ENCODE measurements around the gene COMMD4. TPM values are rescaled to one million over a fixed set of nuclear protein-coding genes. Genes with fewer than 3 reads are reported as not detected.
"Not testable (repeated sequence)": the region's sequence is repeated elsewhere in the genome, so short reads cannot be mapped to it uniquely, and the experiment has no call there.

The COMMD4 gene
- total RNA-seq = 69.5 and 78.9 TPM in 2 replicates

DNA sequence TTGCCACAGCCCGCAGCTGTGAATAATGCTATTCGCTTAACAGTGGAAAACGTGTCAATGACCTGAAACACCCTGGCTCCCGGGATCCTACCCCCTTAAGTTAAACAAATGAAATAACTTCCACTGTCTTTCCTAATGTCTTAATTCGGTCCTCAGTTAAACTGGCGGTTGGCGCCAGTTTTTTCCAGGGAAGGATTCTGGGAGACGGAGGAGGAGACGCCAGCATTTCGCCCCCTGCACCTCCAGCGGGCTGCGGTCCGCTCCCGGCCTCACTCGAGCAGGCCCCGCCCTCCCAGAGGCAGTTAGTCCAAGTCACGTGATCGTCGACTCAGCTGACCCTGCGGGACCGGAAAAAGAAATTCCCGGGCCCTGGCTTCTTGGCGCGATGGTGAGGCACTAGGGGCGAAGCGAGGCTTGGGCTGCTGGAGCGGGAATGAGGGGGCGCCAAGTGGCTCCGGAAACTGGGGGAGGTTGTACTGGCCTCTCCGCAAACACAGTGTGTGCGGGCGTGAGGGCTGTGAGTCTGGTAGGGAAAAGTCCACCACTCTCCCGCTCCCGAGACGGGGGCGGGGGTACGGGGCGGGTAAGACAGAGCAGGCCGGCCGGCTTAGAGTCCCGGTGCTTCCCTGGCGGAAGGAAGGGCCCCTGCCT is at the start of gene COMMD4:
Gene COMMD4 (plus strand): TSS at position 359 of the 651 bp plus-strand sequence. CDS start 27 bp downstream, at position 386.
- H3K4me1 Mint-ChIP-seq (ENCODE audit: low read depth) = peaks cover 10% of the 10 kb centered on the region
- H3K9me3 Mint-ChIP-seq = no peaks in the 10 kb centered on the region
- peak within 1 kb of the TSS; percentile 97 for H3K4me3 Mint-ChIP-seq (ENCODE audit: low read depth)
- H3K36me3 Mint-ChIP-seq (ENCODE audit: low read depth) = peaks cover 5% of the 10 kb centered on the region
- peak; percentile 80 for DNase-seq (ENCODE audit: low spot score)
- no peaks in the 10 kb centered on the region for H3K27me3 Mint-ChIP-seq (ENCODE audit: low read depth)
- intact Hi-C loops (cut with micrococcal nuclease) = no loop called here
- peak within 1 kb of the TSS; percentile 94 for H3K27ac Mint-ChIP-seq

DNA sequence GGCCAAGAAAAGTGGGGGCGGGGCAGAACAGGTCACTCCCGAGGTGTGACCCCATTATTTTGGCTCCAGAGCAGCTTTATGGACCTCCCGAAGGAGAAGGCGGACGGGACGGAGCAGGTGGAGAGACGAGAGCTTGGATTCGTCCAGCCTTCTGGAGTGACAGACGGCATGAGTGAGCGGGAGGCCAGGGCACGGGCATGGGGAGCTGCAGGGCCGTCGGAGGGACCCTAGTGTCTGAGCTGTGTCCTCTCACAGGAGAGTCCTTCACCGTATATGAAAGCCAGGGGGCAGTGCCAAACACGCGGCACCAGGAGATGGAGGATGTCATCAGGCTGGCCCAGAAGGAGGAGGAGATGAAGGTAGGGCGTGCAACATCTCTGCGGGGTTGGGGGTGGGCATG is 42.2 kb upstream of the COMMD4 start:
- H3K4me1 Mint-ChIP-seq (ENCODE audit: low read depth); intact Hi-C loops (cut with micrococcal nuclease); H3K4me3 Mint-ChIP-seq (ENCODE audit: low read depth); H3K27ac Mint-ChIP-seq; H3K36me3 Mint-ChIP-seq (ENCODE audit: low read depth); H3K27me3 Mint-ChIP-seq (ENCODE audit: low read depth); H3K9me3 Mint-ChIP-seq; DNase-seq (ENCODE audit: low spot score): not testable (repeated sequence)

DNA sequence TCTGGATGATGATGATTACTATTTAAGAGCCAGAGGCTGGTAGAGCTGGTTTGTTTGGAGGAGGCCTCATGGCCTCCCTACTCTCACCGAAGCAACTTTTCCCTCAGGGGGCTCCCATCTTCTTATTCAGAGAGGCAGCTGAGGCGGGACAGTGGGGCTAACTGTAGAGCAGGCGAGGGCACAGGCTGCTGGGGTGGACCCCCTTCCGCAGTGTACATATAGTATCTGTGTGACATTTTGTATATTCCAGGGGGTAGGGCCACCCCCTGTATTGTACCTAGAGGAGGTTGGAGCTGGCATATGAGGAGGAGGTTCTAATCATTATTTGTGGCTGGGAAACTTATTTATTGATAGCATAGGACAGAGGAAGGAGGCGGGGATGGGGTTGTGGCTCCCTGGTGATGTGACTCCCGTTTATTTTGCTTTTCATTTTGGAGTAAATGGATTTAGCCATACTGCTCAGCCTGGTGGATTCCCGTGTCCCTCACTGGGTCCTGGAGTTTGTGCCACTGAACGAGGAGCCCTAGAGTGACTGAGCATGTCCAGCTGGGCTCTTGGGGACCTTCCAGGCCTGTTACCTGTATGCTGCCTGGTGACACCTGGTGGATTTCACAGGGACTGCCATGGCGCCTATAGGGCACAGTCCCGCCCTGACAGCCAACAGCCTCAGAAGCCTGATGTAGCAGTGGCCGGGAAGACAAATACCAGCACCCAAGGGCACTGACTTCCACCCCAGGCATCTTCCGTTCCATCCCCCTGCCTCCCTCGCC is 37.1 kb upstream of the COMMD4 start:
- H3K4me1 Mint-ChIP-seq (ENCODE audit: low read depth); intact Hi-C loops (cut with micrococcal nuclease); H3K36me3 Mint-ChIP-seq (ENCODE audit: low read depth); H3K27ac Mint-ChIP-seq; H3K4me3 Mint-ChIP-seq (ENCODE audit: low read depth); H3K9me3 Mint-ChIP-seq; DNase-seq (ENCODE audit: low spot score): not testable (repeated sequence)
- peaks cover 10% of the 10 kb centered on the region for H3K27me3 Mint-ChIP-seq (ENCODE audit: low read depth)

DNA sequence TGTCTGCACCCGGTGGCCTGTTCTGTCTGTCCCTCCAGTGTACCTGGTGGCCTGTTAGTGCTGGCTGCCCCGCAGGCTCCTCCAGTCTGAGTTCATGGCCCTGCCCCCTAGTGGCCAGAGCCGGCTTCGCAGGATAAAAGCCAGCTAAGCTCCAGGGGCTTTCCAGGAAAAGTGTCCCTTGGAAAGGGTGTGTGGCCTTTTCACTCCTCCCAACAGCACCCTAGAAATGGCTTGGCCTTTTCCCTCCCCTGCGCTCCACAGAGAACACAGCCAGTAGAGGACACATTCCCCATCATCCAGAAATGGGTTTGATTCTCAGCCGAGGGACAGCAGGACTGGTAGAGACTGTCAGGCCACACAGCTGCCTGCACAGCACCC is 36.6 kb upstream of the COMMD4 start:
- H3K27ac Mint-ChIP-seq; H3K4me1 Mint-ChIP-seq (ENCODE audit: low read depth); H3K36me3 Mint-ChIP-seq (ENCODE audit: low read depth); intact Hi-C loops (cut with micrococcal nuclease); H3K4me3 Mint-ChIP-seq (ENCODE audit: low read depth); H3K9me3 Mint-ChIP-seq: not testable (repeated sequence)
- DNase-seq (ENCODE audit: low spot score) = peak; percentile 49
- H3K27me3 Mint-ChIP-seq (ENCODE audit: low read depth) = peaks cover 16% of the 10 kb centered on the region

DNA sequence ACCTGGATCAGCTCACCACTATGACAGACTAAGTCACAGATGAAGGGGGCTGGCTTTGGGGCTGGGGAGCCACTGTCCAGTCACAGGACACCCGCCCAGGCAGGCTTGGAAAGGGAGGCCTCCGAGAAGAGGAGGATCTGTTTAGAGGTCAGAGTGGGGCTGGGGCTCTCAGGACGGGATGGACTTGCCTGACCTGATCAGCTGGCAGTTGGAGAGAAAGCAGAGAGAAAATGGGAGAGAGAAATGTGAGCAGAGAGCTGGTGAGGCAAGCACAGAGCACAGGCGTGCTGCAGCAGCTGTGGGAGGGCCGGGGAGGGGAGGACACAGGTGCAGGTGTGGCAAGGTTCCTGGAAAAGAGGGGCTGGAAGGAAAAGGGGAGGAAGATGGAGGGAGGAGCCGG is 35.8 kb upstream of the COMMD4 start:
- H3K4me1 Mint-ChIP-seq (ENCODE audit: low read depth); H3K9me3 Mint-ChIP-seq; H3K4me3 Mint-ChIP-seq (ENCODE audit: low read depth); intact Hi-C loops (cut with micrococcal nuclease); H3K27ac Mint-ChIP-seq; DNase-seq (ENCODE audit: low spot score); H3K36me3 Mint-ChIP-seq (ENCODE audit: low read depth): not testable (repeated sequence)
- H3K27me3 Mint-ChIP-seq (ENCODE audit: low read depth) = peaks cover 22% of the 10 kb centered on the region

DNA sequence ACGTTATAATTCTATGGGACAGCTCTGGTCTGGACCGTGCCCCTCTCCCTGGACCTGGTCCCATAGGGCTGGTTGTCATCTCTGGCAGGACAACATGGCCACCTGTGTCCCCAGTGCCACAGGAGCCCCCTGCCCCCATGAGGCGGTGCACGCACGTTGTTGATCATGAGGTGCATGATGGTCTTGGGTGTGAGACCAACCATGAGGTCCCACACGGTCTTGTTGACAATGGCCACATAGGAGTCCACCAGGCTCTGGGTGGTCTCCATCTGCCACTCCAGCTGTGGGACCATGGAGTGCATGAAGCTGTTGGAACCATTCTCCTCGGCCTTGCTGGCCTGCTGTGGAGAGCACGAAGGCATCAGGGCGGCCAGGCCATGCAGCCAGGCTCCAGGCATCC is 33.5 kb upstream of the COMMD4 start:
- Mint-ChIP-seq H3K4me1 (ENCODE audit: low read depth) (no peaks in the 10 kb centered on the region), H3K27me3 (ENCODE audit: low read depth) (peaks cover 34% of the 10 kb centered on the region), H3K36me3 (ENCODE audit: low read depth) (no peaks in the 10 kb centered on the region), H3K4me3 (ENCODE audit: low read depth) (no peak overlapping the region), H3K9me3 (no peaks in the 10 kb centered on the region), H3K27ac (no peak overlapping the region)
- intact Hi-C loops (cut with micrococcal nuclease) = no loop called here
- DNase-seq (ENCODE audit: low spot score) = no peak

DNA sequence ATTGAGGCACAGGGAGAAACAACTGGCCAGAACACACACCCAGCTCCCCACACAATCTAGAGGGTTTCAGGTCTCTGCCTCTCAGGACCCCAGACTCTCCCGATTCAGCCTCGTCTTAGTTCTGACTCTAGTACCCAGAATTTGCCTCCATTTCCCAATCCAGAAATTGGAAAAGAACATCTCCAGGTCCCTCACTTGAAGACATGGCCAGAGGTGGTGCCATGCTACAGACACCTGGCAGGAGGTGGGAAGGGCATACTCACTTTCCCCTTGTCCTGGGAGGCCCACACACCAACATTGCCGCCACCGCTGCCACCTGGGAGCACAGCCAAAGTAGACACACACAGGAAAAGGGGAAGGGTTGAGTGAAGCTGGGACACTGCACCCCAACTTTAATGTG is 33.1 kb upstream of the COMMD4 start:
- DNase-seq (ENCODE audit: low spot score); intact Hi-C loops (cut with micrococcal nuclease); H3K4me3 Mint-ChIP-seq (ENCODE audit: low read depth); H3K9me3 Mint-ChIP-seq; H3K27ac Mint-ChIP-seq; H3K36me3 Mint-ChIP-seq (ENCODE audit: low read depth); H3K4me1 Mint-ChIP-seq (ENCODE audit: low read depth): not testable (repeated sequence)
- peaks cover 35% of the 10 kb centered on the region for H3K27me3 Mint-ChIP-seq (ENCODE audit: low read depth)

DNA sequence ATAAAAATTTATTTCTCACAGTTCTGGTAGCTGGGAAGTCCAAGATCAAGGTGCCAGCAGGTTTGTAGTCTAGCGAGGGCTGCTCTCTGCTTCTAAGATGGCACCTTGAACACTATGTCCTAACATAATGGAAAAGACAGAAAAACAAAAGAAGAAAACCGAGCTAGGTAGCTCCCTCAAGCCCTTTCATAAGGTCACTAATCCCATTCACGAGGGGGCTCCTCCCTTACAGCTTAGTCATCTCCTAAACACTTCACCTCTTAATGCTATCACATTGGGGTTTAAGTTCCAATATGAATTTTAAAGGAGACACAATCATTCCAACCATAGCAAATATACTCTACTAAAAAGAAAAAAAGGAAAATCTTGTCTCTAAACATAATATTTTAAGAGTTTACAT is 29.7 kb upstream of the COMMD4 start:
- DNase-seq (ENCODE audit: low spot score) = no peak
- Mint-ChIP-seq H3K27me3 (ENCODE audit: low read depth) (peaks cover 49% of the 10 kb centered on the region), H3K27ac (no peak overlapping the region), H3K36me3 (ENCODE audit: low read depth) (no peaks in the 10 kb centered on the region), H3K9me3 (no peaks in the 10 kb centered on the region), H3K4me1 (ENCODE audit: low read depth) (no peaks in the 10 kb centered on the region), H3K4me3 (ENCODE audit: low read depth) (no peak overlapping the region)
- intact Hi-C loops (cut with micrococcal nuclease) = no loop called here

DNA sequence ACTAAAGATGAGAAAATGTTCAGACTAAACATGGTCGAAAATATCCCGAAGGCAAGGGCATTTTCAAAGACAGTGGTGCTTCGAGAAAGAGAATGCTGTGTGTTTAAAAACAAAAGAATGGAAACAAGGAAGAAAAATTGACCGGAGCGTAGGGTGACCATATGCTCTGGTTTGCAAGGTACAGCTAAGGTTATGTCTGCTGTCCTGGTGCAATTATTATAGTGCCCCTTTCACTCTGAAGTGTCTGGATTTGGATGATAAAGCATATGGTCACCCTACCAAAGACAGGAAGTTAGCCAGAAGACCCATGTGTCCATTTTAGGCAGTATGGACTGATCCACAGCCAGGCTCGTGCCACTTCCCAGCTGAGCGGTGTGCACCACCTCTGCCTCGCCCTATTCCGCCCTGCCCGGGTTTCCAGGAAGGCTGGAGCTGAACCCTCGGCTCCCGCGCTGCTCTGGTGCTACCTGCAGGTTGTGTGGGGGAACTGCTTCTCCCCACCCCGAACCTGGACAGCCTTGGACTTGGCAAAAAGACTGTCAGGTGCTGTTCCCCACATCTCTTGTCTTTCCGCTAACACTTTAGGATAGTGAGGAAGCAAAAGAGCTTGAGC is 28.0 kb upstream of the COMMD4 start:
- H3K27ac Mint-ChIP-seq = no peak overlapping the region
- H3K4me3 Mint-ChIP-seq (ENCODE audit: low read depth) = no peak overlapping the region
- peaks cover 52% of the 10 kb centered on the region for H3K27me3 Mint-ChIP-seq (ENCODE audit: low read depth)
- DNase-seq (ENCODE audit: low spot score) = no peak
- intact Hi-C loops (cut with micrococcal nuclease) = no loop called here
- no peaks in the 10 kb centered on the region for H3K9me3 Mint-ChIP-seq
- no peaks in the 10 kb centered on the region for H3K36me3 Mint-ChIP-seq (ENCODE audit: low read depth)
- H3K4me1 Mint-ChIP-seq (ENCODE audit: low read depth) = peaks cover 3% of the 10 kb centered on the region

DNA sequence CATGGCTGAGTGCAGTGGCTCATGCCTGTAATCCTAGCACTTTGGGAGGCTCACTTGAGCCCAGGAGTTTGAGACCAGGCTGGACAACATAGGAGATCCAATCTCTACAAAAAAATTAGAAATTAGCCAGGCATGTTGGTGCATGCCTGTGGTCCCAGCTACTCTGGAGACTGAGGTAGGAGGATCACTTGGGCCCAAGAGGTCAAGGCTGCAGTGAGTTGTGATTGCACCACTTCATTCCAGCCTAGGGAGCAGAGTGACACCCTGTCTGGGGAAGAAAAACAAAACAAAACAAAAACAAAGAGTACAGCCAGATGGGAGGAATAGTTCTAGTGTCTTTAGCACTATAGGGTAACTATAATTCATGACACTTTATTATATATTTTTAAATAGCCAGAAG is 26.2 kb upstream of the COMMD4 start:
- peaks cover 39% of the 10 kb centered on the region for H3K27me3 Mint-ChIP-seq (ENCODE audit: low read depth)
- intact Hi-C loops (cut with micrococcal nuclease) = no loop called here
- no peak overlapping the region for H3K4me3 Mint-ChIP-seq (ENCODE audit: low read depth)
- H3K4me1 Mint-ChIP-seq (ENCODE audit: low read depth) = peaks cover 3% of the 10 kb centered on the region
- no peaks in the 10 kb centered on the region for H3K9me3 Mint-ChIP-seq
- no peaks in the 10 kb centered on the region for H3K36me3 Mint-ChIP-seq (ENCODE audit: low read depth)
- no peak overlapping the region for H3K27ac Mint-ChIP-seq
- no peak for DNase-seq (ENCODE audit: low spot score)

DNA sequence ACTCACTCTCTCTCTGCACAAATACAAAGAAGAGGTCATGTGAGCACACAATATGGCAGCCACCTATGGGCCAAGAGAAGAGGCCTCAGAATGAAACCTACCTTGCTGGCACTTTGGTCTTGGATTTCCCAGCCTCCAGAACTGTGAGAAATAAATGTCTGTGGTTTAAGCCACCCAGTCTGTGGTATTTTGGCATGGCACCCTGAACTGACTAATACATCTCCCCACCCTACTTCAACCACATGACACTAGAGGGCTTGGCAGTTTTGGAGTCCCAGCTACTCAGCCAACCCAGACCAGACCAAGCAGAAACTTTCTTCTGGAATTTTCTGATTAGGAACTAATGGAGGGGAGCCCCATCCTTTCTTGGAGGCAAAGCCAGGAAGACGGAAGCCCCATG is 23.3 kb upstream of the COMMD4 start:
- DNase-seq (ENCODE audit: low spot score) = not testable (repeated sequence)

DNA sequence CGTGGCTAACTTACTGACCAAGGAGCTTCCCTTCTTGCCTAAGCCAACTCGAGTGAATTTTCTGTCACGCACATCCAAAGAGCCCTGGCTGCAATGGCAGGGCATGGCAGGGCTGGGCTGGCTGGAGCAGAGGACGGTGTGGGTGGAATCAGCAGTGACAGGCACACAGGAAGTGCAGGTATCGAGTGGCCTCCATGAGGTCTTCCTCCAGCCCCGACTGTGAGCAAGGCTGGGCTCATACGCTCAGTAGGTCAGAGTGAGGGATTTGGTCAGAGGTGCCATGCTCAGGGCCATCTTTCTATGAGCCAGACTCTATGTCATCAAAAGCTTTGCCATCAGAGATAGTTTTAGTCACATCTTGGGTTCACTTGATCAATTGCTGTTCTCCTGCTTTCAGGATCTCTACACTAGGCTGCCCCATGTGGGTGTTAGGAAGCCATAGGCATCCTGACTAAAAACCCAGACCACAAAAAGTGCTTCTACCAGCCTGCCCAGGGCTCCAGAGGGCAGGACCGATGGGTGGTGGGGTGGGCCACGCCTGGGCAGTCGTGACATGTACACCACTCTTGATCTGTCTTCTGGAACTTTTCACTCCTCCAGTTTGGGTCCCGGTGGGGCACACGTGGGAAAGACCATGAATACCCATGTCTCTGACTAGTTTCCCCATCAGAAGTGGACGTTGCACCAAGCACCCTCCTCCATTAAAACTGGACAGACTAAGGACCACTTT is 22.6 kb upstream of the COMMD4 start:
- Mint-ChIP-seq H3K36me3 (ENCODE audit: low read depth) (no peaks in the 10 kb centered on the region), H3K27me3 (ENCODE audit: low read depth) (peaks cover 23% of the 10 kb centered on the region), H3K4me3 (ENCODE audit: low read depth) (no peak overlapping the region), H3K4me1 (ENCODE audit: low read depth) (peaks cover 3% of the 10 kb centered on the region), H3K9me3 (no peaks in the 10 kb centered on the region), H3K27ac (no peak overlapping the region)
- DNase-seq (ENCODE audit: low spot score) = no peak
- intact Hi-C loops (cut with micrococcal nuclease) = no loop called here

More for the DNA sequence above, 23.3 kb upstream of the COMMD4 start:
- H3K4me1 Mint-ChIP-seq (ENCODE audit: low read depth); H3K36me3 Mint-ChIP-seq (ENCODE audit: low read depth); H3K4me3 Mint-ChIP-seq (ENCODE audit: low read depth); H3K27ac Mint-ChIP-seq; H3K9me3 Mint-ChIP-seq; intact Hi-C loops (cut with micrococcal nuclease): not testable (repeated sequence)
- peaks cover 25% of the 10 kb centered on the region for H3K27me3 Mint-ChIP-seq (ENCODE audit: low read depth)

Data from activated T-helper 2 cell treated with anti-CD3 and anti-CD28 coated beads, Interferon-gamma antibody, Interleukin-2, Interleukin-4, amounts not matched to agents 10 μg/mL and 5 μg/mL and 100 μg/mL, durations not matched to agents 14 hours and 24 hours and 36 hours (primary cell).